ENCODE measurements around the gene ZNF462.

DNA sequence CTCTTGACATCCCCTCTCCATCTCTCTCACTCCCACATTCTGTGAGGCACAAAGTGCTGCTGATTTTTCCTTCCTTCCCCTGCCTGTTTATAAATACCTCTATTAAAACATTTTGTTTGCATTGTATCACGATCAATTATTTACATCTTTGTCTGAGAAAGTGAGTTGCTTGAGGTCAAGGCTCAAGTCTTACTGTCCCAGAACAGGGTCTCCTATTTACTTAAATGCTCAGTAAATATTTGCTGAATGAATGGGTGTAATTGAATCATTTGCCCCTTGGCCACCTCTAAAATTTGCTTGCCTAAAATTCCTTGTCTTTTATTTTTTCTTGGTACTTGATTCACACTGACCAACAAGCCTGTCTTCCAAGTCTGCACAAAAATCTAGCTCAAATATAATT lies 103.5 kb downstream of the ZNF462 start:
- no peak for TF ChIP-seq POLR2AphosphoS5 (IDR thresholded peaks at IDR 0.05; ENCODE audit: insufficient read depth in 1 of 2, low read depth in 1 of 2)
- no peak for TF ChIP-seq POLR2A (IDR thresholded peaks at IDR 0.05)

Data from vagina (tissue), 2 donors.